ENCODE measurements around the gene PHF23.

DNA sequence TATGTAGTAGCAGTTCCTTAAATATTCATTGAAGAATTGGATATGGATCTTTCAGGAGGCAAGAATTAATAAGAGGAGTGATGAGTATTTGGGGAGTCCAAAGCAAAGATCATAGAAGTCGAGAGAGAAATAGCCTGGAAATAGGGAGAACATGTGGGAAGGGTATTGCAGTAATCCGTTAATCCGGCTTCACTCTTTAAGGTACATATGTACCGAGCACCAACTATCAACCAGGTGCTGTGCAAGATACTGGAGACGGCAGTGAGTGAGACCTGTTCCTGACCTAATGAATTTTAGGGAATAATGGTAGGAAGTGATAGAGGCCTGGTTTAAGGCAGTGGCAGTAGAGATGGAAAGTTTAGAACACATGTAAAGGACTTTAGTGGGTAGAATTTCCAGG, 13.8 kb upstream of the PHF23 start:
- TF ChIP-seq CREB1 (CRISPR knock-in tag; IDR thresholded peaks at IDR 0.05) (no peak), MXD4 (CRISPR knock-in tag; IDR thresholded peaks at IDR 0.05; ENCODE audit: borderline replicate concordance) (no peak), NFYB (CRISPR knock-in tag; conservative IDR thresholded peaks at IDR 0.05; ENCODE audit: low read depth) (no peak), ELF4 (CRISPR knock-in tag; IDR thresholded peaks at IDR 0.05; ENCODE audit: low read depth) (no peak), FOXJ3 (CRISPR knock-in tag; IDR thresholded peaks at IDR 0.05; ENCODE audit: borderline replicate concordance) (no peak), CREM (CRISPR knock-in tag; IDR thresholded peaks at IDR 0.05) (no peak), JUN (CRISPR knock-in tag; IDR thresholded peaks at IDR 0.05) (no peak)
- TF ChIP-seq, protein P1, sequence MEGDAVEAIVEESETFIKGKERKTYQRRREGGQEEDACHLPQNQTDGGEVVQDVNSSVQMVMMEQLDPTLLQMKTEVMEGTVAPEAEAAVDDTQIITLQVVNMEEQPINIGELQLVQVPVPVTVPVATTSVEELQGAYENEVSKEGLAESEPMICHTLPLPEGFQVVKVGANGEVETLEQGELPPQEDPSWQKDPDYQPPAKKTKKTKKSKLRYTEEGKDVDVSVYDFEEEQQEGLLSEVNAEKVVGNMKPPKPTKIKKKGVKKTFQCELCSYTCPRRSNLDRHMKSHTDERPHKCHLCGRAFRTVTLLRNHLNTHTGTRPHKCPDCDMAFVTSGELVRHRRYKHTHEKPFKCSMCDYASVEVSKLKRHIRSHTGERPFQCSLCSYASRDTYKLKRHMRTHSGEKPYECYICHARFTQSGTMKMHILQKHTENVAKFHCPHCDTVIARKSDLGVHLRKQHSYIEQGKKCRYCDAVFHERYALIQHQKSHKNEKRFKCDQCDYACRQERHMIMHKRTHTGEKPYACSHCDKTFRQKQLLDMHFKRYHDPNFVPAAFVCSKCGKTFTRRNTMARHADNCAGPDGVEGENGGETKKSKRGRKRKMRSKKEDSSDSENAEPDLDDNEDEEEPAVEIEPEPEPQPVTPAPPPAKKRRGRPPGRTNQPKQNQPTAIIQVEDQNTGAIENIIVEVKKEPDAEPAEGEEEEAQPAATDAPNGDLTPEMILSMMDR (IDR thresholded peaks at IDR 0.05): no peak
- TF ChIP-seq, protein P2, sequence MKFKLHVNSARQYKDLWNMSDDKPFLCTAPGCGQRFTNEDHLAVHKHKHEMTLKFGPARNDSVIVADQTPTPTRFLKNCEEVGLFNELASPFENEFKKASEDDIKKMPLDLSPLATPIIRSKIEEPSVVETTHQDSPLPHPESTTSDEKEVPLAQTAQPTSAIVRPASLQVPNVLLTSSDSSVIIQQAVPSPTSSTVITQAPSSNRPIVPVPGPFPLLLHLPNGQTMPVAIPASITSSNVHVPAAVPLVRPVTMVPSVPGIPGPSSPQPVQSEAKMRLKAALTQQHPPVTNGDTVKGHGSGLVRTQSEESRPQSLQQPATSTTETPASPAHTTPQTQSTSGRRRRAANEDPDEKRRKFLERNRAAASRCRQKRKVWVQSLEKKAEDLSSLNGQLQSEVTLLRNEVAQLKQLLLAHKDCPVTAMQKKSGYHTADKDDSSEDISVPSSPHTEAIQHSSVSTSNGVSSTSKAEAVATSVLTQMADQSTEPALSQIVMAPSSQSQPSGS (CRISPR knock-in tag; IDR thresholded peaks at IDR 0.05; ENCODE audit: borderline replicate concordance, low read depth): no peak
